Panc1 (cell line): ENCODE measurements around the gene ZBTB43.

Source experiments
- POLR2AphosphoS5 ChIP-seq: IDR thresholded peaks from 2 replicates; pipeline ENCODE4 v1.6.1; 2012; ENCODE audit warnings: mild to moderate bottlenecking, low read depth, low read length, moderate library complexity
- SIN3A ChIP-seq: IDR thresholded peaks from 2 replicates; pipeline ENCODE4 v1.6.1; 2012; ENCODE audit warnings: low read depth, mild to moderate bottlenecking, low read length, moderate library complexity, borderline replicate concordance; ENCODE audit not compliant: insufficient read depth
- TF ChIP-seq, protein P1 (sequence below): fragments of 450-650 bp; IDR thresholded peaks from 2 replicates; pipeline ENCODE4 v1.5.1; 2017; ENCODE audit warnings: mild to moderate bottlenecking
- TF ChIP-seq, protein P2 (sequence below), 2 experiments: IDR thresholded peaks; 2 replicates each; pipeline ENCODE4 v1.6.1; 2011 to 2012; ENCODE audit warnings: low read depth in 2 of 2, control low read depth in 1 of 2, low read length in 1 of 2, mild to moderate bottlenecking in 1 of 2, moderate library complexity in 1 of 2; ENCODE audit not compliant: insufficient read depth in 1 of 2

DNA sequence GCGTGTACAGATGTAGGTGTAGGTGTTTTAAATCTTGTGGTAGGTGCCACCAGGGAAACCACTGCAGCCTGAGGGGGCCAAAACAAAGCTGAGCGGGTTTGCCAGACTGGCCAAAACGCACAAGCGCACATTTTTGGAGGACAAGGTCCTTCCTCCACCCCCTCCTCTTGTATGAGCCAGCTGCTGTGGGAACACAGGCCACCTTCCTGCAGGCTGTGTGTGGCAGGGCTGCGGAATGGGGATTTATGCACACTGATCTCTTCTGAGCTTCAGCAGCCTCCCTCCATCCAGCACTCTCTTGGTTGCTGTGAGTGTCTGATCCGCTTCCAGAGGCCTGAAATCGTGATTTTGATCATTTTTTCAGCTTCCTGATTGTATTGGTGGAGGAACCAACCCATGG is 22.4 kb downstream of the ZBTB43 start:
- TF ChIP-seq, protein P1, sequence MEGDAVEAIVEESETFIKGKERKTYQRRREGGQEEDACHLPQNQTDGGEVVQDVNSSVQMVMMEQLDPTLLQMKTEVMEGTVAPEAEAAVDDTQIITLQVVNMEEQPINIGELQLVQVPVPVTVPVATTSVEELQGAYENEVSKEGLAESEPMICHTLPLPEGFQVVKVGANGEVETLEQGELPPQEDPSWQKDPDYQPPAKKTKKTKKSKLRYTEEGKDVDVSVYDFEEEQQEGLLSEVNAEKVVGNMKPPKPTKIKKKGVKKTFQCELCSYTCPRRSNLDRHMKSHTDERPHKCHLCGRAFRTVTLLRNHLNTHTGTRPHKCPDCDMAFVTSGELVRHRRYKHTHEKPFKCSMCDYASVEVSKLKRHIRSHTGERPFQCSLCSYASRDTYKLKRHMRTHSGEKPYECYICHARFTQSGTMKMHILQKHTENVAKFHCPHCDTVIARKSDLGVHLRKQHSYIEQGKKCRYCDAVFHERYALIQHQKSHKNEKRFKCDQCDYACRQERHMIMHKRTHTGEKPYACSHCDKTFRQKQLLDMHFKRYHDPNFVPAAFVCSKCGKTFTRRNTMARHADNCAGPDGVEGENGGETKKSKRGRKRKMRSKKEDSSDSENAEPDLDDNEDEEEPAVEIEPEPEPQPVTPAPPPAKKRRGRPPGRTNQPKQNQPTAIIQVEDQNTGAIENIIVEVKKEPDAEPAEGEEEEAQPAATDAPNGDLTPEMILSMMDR = no peak
- TF ChIP-seq, protein P2, sequence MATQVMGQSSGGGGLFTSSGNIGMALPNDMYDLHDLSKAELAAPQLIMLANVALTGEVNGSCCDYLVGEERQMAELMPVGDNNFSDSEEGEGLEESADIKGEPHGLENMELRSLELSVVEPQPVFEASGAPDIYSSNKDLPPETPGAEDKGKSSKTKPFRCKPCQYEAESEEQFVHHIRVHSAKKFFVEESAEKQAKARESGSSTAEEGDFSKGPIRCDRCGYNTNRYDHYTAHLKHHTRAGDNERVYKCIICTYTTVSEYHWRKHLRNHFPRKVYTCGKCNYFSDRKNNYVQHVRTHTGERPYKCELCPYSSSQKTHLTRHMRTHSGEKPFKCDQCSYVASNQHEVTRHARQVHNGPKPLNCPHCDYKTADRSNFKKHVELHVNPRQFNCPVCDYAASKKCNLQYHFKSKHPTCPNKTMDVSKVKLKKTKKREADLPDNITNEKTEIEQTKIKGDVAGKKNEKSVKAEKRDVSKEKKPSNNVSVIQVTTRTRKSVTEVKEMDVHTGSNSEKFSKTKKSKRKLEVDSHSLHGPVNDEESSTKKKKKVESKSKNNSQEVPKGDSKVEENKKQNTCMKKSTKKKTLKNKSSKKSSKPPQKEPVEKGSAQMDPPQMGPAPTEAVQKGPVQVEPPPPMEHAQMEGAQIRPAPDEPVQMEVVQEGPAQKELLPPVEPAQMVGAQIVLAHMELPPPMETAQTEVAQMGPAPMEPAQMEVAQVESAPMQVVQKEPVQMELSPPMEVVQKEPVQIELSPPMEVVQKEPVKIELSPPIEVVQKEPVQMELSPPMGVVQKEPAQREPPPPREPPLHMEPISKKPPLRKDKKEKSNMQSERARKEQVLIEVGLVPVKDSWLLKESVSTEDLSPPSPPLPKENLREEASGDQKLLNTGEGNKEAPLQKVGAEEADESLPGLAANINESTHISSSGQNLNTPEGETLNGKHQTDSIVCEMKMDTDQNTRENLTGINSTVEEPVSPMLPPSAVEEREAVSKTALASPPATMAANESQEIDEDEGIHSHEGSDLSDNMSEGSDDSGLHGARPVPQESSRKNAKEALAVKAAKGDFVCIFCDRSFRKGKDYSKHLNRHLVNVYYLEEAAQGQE (IDR thresholded peaks at IDR 0.05; ENCODE audit: insufficient read depth in 1 of 2, low read depth in 2 of 2, low read length in 1 of 2) = no peak
- no peak for TF ChIP-seq POLR2AphosphoS5
- no peak for TF ChIP-seq SIN3A
